HEK293T (cell line): Measurements from ENCODE around the gene SLC43A2.
"Not testable (repeated sequence)": the region's sequence is repeated elsewhere in the genome, so short reads cannot be mapped to it uniquely, and the experiment has no call there.

ENCODE experiments used
- ELF4 ChIP-seq: fragments of 450-650 bp; IDR thresholded peaks from 2 replicates; pipeline ENCODE4 v1.6.1; 2017; ENCODE audit warnings: antibody characterized with exemption
- FOXK2 ChIP-seq: fragments of 450-650 bp; IDR thresholded peaks from 2 replicates; pipeline ENCODE4 v1.6.1; 2016; ENCODE audit warnings: mild to moderate bottlenecking
- NFRKB ChIP-seq: fragments of 450-650 bp; IDR thresholded peaks from 2 replicates; pipeline ENCODE4 v1.6.1; 2016; ENCODE audit warnings: mild to moderate bottlenecking, moderate library complexity
- SUZ12 ChIP-seq: fragments of 450-650 bp; IDR thresholded peaks from 2 replicates; pipeline ENCODE4 v1.6.1; 2016; ENCODE audit warnings: mild to moderate bottlenecking

DNA sequence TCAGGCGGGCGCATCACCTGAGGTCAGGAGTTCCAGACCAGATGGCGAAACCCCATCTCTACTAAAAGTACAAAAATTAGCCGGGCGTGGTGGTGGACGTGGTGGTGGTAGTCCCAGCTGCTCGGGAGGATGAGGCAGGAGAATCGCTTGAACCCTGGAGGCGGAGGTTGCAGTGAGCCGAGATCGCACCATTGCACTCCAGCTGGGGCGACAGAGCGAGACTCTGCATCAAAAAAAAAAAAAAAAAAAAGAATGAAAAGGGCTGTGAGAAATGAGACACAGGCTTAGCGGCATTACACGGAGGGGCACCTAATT, 65.2 kb downstream of the SLC43A2 start:
- not testable (repeated sequence) for TF ChIP-seq ELF4, SUZ12, NFRKB, FOXK2
